ENCODE measurements around the gene CA9.

DNA sequence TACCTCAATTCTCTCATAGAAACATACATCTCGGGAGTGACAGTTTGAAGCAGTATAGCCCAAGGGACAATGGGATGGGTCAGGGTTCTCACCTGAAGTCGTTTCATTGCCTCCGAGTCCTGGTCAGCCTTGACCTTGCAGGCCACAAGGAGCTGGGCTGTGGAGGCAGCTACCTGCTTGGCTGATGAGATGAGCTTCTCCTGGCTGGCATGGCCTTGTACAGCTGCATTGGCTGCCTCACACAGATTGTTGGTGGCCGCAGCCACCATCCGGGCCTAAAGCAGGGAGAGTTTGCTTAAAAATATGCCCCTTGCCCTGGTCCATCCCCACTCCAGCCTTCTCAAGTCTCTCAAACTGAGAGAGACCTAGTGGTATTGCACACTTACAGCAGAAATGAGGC is 24.5 kb downstream of the CA9 start:
- TF ChIP-seq, protein P1, sequence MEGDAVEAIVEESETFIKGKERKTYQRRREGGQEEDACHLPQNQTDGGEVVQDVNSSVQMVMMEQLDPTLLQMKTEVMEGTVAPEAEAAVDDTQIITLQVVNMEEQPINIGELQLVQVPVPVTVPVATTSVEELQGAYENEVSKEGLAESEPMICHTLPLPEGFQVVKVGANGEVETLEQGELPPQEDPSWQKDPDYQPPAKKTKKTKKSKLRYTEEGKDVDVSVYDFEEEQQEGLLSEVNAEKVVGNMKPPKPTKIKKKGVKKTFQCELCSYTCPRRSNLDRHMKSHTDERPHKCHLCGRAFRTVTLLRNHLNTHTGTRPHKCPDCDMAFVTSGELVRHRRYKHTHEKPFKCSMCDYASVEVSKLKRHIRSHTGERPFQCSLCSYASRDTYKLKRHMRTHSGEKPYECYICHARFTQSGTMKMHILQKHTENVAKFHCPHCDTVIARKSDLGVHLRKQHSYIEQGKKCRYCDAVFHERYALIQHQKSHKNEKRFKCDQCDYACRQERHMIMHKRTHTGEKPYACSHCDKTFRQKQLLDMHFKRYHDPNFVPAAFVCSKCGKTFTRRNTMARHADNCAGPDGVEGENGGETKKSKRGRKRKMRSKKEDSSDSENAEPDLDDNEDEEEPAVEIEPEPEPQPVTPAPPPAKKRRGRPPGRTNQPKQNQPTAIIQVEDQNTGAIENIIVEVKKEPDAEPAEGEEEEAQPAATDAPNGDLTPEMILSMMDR (IDR thresholded peaks at IDR 0.05) = no peak
- no peak for TF ChIP-seq POLR2A (IDR thresholded peaks at IDR 0.05; ENCODE audit: low read depth)

Measured in esophagus muscularis mucosa (tissue), 3 donors.